GOT3 (cell line): ENCODE measurements around the gene MMS19.
A peak's percentile ranks its signal among the peaks of the same experiment; 100 is the strongest.
"Not testable (repeated sequence)": the region's sequence is repeated elsewhere in the genome, so short reads cannot be mapped to it uniquely, and the experiment has no call there.

Source experiments
- DNase-seq: peaks from one replicate; lab custom pipeline; 2025; ENCODE audit warnings: mixed read lengths; lab: John Stamatoyannopoulos, UW

MMS19 gene

DNA sequence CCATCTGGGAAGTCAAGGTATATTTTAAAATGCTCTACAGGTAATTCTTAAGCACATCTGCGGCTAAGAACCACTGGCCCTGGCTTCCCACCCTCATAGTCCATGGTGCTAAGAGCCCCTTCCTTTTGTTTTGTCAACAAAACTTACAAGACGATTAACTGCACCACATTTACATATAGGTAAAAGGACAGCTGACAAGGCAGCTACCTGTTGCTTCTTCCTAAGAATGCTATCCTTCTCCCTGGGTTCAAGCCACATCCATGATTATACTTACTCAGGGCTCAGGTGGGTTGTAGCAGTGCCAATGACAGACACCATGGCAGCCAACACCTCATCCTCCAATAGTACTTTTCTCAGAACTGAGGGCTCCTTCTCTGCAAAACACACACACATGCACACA is 35.9 kb downstream of the MMS19 start:
- no peak for DNase-seq

DNA sequence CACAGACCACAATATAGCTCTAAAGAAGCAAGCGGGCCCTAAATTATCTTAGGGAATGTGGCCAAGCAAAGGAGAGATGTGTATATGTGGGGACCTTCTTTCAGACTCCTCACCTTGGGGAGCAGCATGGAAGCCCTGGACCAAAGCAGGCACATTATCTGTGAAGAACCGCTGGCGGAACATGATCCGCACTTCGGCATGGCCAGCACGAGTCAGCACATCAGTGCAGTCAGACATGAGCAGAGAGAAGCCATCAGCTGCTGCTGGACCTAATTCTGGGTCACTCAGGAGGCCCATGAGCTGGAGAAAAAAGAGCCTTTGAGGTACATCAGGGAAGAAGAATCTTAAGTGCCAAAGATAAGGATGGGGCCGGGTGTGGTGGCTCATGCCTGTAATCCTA is 38.3 kb downstream of the MMS19 start:
- no peak for DNase-seq

DNA sequence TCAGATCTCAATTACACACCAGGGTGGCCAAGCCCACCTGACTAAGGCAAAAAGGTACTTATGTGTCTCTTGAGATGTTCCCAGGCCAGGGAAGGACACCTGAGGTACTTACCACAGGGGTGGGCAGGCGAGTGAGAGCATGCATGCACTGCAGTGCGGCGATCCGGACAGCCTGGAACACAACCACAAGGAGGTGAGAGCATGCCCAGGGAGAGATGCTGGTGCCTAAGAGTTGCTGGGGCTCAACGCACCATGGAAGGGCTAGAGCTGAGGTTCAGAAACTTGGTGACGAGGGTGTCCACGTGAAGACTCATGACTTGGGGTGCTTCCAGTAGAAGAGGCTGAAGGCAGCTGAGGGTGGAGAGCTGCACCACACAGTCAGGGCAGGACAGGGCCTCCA is 39.1 kb downstream of the MMS19 start:
- DNase-seq: no peak

DNA sequence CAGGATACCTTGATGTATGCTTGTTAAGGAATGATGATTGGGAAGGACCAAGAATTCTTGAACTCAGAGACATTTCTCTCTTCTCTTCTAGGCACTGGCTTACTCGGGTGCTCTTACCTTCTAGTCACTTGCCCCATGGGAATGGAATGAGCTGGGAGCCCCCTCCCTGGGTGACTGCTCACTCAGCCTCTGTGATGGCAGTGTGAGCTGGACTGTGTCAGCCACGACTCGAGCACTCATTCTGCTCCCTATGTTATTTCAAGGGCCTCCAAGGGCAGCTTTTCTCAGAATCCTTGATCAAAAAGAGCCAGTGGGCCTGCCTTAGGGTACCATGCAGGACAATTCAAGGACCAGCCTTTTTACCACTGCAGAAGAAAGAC is 41.5 kb downstream of the MMS19 start:
- no peak for DNase-seq

DNA sequence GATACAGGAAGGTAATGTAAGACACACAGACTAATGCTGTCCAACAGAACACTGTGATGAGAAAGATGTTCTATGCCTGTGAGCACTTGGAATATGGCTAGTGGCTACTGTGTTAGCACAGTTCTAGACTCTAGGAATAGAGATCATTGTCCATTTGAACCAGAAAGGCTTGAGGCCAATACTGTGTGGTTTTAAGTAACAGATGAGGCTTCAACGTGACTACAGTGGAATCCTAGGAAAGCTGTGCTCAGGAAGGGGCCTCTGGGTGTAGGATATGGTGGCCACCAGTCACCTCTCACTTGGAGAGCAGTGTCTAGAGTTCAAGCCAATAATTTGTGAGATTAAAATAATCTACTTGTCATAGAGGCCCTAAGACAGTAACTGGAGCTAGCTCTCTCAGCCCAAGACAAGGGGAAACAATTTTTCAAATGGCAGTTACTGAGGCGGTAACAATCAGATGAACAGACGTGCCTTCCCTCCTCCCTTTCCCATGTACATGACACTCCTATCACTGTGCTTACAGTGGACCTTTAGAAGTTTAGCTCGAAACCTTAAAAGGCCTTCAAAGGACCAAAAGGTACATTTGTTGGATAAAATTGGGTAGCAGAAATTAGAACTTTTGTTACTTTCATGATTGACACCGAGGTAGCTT is 42.1 kb downstream of the MMS19 start:
- DNase-seq: no peak

DNA sequence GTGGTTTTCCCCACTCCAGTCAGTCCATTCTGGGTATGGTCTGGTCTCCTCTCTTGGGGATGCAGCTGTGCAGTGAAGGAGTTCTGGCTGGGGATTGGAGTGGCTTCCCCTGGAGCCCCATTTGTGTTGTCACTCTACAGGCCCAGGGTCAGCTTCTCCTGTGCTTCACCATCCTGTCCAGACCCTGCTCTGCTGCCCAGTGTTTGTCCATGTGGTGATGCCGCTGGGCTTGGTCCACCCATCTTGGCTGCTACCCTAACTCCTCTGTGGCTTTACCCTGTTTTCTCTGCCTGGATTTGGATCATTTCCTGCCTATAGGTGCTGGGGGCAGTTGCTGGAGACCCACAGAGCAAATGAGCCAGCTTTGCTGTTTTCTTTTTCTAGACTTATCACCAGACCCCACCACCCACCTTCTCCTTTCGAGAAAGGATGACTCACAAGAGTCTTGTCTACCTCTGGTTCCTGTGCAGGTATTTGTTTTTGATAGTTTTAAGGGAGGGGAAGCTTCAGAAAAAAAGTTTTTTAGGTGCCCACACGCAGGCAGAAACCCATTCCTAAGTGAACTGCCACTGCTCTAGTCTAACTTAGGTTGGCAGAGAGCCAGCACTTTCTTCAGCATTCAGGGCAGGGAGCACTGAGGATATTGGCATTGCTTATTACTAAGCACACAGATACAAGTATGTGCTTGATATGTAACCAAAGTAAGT is 43.7 kb downstream of the MMS19 start:
- DNase-seq: no peak

DNA sequence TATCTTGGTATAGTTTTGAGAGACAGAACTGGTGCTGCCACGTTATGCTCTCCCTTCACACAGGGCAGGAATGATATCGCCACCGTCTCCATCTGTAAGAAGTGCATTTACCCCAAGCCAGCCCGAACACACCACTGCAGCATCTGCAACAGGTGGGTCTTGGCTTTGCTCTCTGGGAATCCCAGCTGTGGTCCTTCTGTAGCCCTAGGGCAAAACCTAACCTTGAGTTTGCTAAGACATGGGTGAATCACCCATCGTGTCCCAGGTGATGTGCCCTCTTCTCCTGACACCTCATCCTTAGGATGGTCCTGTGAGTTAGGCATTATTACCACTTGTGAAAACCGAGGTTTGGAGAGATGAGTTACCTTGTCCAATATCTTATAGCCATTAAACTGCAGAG is 45.9 kb downstream of the MMS19 start:
- no peak for DNase-seq

DNA sequence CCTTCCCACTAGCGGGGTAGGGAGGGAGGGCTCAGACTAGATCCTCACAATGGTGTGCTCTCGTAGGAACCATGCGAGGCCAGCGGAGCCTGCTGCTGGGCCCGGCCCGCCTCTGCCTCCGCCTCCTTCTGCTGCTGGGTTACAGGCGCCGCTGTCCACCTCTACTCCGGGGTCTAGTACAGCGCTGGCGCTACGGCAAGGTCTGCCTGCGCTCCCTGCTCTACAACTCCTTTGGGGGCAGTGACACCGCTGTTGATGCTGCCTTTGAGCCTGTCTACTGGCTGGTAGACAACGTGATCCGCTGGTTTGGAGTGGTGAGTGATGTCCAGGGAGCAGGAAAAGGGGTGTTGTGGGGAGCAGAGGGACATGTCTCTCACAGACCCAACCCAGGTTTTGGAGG is 46.6 kb downstream of the MMS19 start:
- no peak for DNase-seq

DNA sequence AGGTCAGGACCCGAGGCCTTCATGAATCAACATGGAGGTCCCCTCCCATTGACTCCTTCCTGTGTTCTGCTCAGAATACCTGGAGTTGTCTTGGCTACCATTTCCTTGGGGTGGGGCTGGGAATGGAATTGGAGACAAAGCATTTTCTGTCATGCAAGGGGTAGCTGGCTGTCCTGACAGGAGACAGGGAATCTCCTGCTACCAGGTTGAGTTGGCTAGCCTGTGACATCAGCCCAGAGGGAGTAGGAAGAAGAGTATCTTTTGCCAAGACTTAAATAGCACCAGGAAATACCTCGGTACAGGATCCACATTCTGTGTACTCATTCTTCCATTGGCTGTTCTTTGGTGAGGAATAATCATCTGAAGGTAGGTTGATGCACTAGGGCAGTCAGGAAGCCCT is 47.4 kb downstream of the MMS19 start:
- DNase-seq: no peak

DNA sequence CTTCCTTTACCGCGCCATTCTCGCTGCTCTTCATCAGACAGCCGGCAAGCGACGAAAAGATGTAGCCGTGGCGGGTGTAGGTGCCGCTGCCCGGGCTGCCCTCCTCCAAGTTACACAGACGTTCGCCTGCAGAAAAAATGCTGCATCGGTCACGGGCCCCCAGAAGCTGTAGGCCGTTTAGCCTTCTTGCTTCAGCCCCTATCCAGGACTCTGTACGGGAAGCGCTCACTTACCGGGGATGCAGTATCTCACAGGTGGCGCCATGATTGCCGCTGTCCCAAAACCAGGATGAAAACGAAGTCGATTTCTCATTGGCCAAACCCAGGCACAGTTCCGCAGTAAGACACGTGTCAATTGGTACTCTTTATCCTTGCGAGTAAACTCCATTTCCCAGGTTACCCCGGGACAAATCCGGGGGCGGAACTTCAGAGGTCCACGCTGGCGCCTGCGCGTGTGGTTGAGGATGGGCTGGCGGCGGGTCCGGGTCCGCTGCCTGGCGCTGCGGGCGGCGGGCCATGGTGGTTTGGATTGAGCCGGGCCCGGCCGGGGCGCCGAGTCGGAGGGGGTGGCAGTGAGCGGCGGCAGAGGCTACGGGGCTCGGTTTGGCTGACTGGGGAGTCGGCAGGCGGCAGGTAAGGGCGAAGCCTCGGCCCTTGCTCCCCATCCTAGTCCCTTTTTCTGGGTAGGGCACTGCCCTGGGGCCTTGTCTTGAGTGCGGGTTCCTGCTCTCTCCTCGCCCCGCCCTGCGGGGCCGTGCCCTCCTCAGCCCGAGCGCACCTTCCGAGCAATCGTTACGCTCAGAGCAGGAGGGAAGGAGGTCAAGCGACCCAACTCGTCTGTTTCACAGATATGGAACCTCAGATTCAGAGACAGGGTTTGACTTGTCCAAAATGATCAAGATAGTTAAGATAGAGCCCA is 52.2 kb downstream of the MMS19 start, which contains the start of the genes EXOSC1 and ZDHHC16:
Gene EXOSC1 (minus strand): TSS at position 285 of the 918 bp plus-strand sequence. CDS start 21 bp downstream, at position 264.
Gene ZDHHC16 (plus strand): TSS at position 454 of the 918 bp plus-strand sequence. CDS start 5,501 bp downstream, outside the sequence.
- DNase-seq: peak; percentile 78

DNA sequence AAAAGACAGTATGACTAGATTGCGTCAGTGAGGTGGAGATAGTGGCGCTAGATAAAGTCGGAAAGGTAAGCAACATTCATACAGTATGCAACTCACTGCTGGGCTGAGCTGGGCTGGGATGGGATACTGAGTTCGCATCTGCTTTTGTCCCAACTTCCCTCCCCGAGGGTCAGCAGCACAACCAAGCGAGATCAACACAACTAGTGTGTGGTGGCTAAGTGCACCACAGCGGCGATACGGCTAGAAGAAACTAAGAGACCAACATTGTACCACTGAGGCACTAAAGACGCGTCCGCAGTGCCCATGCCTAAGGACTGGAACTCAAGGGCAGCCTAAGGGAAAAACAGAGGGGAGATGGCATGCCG is 52.9 kb downstream of the MMS19 start:
- DNase-seq: no peak

DNA sequence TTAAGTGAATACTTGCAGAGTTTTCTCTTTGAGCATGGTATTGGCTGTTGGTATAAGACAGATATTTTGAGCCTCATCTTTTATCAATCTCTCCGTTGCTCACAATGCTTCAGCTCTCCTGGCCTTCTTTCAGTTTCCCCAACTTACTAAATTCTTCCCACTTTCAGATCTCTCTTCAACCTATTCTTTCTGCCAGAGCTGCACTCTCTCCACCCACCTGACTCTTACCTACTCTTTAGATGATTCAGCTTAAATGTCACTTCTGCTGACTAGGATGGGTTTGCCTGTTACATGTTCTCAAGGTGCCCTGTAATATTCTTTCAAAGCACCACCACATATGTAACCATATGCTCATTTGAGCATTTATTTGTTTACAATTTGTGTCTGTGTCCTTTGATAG is 54.0 kb downstream of the MMS19 start:
- no peak for DNase-seq

DNA sequence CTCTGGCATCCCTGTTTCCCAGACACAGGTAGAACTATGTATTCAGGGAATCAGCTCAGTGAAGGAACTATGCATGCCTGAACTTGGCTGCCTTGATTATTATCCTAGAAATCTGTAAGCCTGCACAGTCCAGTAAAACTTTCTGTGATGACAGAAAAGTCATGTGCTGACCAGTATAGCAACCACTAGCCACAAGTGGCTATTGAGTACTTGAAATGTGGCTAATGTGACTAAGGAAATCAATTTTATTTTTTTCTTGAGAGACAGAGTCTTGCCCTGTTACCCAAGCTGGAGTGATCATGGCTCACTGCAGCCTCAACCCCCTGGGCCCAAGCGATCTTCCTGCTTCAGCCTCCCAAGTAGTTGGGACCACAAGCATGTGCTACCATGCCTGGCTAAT is 55.9 kb downstream of the MMS19 start:
- no peak for DNase-seq

DNA sequence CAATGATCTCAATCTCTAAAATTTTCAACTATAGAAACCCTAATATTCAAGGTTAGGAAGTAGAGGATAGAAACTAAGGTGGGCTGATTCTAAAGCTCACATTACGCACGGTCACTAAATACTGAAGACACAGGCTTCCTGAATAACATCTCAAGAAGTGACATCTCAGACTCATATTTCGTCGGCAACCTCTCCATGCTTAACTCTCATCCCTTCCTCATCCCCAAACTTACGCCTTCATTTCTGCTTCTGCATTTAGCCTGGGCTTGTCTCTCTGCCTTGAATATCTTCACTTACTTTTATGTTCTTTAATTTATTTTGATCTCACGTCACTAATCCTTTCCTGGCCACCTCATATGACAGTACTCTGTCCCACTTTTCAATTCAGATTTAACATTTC is 63.0 kb downstream of the MMS19 start:
- DNase-seq: no peak

DNA sequence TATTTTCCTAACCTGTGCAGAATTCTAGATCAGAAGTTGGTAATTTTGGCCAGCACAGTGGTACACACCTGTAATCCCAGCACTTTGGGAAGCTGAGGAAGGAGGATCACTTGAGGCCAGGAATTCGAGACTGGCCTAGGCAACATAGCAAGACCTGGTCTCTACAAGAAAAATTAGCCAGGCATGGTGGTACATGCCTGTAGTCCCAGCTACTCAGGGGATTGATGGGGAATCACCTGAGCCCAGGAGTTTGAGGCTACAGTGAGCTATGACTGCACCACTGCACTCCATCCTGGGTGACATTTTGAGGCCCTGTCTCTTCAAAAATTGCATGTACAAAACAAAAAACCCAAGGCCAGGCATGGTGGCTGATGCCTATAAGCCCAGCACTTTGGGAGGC is 63.7 kb downstream of the MMS19 start:
- DNase-seq: no peak

DNA sequence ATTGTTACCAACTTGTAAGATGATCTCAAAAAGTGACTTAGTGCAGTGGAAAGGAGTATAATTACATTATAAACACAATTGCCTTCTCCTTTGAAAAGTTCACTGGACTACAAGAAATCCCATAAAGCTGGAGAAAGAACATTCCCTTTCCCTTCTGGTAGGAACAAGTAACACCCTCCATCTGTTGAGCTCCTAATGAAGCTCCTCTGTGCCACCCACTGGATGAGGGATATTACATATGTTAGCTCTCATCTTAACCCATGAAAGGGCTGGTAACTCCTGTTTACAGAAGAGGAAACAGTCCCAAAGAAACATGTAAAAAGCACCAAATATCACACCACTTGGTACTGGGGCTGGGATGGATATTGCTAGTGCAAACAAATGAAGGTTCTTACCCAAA is 64.2 kb downstream of the MMS19 start:
- no peak for DNase-seq

DNA sequence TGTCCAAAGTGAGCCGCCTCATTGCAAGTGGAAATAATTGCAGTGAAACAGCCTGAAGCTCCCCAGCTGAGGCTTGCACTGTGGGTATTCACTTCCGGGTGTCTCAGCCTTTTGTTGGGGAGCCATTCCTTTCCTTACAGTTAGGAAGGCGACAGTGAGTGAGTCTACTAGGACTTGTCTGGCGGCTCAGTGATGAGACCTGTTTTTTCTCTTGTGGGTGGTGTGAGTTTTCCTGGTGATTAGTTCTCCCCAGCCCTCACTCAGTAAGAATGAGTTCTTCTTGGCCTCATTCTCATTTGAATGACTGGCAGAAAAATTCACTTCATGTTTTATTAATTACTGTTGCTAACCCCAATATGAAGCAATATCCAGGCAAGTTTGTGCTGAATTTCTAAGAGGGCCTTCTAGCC is 69.6 kb downstream of the MMS19 start:
- no peak for DNase-seq

DNA sequence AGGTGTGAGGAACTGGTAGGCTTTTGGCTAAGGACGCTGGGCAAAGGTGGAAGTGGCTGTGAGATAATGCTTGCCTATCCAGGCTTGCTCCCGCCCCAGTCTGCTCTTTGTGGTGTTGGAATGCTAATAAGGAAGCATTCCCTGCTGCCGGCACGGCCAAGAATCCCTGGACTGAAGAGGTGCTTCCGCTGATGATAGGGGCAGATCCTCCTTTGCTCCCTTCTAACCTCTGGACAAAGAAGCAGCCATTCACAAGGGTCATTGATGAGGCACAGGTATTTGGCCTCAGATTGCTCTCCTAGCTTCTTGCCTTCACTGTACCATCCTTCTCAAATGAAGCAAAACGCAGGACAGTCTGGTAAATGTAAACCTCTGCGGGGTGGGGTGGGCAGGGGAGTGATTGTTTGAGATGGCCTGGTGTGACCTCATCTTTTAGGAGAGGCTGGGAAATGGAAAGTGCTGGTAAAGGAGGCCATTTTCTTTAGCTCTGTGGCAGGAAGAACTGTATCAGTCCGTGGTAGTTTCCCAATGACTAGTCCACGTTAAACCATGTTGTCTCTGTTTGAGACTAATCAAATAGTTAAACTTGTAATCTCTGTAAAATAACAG is 70.5 kb downstream of the MMS19 start:
- DNase-seq: no peak

DNA sequence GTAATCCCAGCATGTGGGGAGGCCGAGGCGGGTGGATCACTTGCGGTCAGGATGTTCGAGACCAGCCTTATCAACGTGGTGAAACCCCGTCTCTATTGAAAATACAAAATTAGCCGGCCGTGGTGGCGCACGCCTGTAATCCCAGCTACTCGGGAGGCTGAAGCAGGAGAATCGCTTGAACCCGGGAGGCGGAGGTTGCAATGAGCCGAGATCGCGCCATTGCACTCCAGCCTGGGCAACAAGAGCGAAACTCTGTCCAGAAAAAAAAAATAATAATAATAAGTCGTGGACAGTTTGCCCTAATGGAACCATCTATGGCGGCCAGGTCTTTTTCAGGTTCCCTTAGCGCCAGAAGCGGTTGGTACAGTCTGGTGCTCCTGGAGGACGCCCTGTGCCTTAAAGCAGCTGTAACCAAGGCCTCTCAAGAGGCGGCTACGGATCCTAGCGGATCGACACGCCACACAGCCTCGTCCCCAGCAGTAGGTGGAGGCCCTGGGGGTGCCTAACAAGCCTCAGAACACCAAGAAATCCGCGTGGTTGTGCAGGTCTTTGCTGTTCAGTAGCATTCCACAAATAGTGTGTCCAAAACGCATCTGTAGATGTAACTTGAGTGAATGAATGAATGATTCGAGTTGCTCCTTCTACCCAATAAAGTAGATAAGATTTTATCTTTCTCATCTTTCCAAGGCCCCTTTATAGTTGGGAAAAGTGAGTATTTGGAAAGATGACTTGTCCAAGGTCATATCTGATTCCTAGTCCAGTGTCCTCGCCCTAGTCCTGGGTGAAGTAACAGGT is 71.2 kb downstream of the MMS19 start:
- DNase-seq: no peak

DNA sequence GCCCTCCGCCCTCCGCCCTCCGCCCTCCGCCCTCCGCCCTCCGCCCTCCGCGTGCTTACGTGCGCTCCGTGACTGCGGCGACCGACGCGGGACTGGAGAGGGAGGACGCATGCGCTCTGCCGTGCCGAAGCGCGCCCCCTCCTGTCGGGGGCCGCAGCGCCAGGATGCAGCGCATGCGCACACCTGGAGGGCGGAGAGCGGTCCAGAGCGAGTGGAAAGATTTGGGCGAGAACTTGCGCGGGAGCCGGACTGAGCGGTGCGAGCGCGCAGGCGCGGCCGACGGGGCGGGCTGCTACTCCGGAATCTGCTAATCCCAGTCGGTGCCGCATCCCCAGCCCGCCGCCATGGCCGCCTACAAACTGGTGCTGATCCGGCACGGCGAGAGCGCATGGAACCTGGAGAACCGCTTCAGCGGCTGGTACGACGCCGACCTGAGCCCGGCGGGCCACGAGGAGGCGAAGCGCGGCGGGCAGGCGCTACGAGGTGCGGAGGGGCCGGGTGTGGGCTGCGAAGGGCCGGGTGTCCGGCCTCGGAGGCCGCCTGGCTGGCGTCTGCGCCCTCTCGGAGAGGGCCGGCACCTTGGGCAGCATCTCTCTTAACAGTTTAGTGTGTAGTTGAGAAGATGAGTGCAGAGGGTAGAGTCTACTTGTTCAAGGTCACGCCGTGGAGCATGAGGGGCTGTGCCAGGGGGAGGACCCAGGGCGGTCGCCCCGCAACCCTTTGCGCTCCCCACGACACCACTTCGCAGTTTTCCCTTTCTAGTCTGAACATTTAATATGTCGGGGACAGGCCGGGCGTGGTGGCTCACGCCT is 72.1 kb downstream of the MMS19 start, which contains the start of gene PGAM1:
Gene PGAM1 (plus strand): TSS at position 228 of the 812 bp plus-strand sequence. CDS start 117 bp downstream, at position 345.
- DNase-seq: peak; percentile 95

DNA sequence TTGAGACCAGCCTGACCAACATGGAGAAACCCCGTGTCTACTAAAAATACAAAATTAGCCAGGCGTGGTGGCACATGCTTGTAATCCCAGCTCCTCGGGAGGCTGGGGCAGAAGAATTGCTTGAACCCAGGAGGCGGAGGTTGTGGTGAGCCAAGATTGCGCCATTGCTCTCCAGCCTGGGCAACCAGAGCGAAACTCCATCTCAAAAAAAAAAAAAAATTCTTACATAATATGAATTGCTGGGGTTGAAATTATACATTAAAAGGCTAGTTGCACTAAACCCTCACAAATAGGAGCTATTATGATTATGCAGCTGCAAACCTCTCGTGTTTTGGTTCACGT is 74.5 kb downstream of the MMS19 start:
- DNase-seq: not testable (repeated sequence)
